ENCODE results near the gene GDF2.

GRCh38 chr10:47330366-47330765 lies 8.1 kb downstream of the GDF2 start:
- TF ChIP-seq CTCF (IDR thresholded peaks at IDR 0.05) (no peak), POLR2A (IDR thresholded peaks at IDR 0.05) (no peak)
